ENCODE measurements around the gene IGFLR1. TPM values are rescaled to one million over a fixed set of nuclear protein-coding genes. Genes with fewer than 3 reads are reported as not detected.

IGFLR1 gene
- total RNA-seq, 6 experiments from 2014 or later = 0.76 to 2.8 (median 1.4) TPM

DNA sequence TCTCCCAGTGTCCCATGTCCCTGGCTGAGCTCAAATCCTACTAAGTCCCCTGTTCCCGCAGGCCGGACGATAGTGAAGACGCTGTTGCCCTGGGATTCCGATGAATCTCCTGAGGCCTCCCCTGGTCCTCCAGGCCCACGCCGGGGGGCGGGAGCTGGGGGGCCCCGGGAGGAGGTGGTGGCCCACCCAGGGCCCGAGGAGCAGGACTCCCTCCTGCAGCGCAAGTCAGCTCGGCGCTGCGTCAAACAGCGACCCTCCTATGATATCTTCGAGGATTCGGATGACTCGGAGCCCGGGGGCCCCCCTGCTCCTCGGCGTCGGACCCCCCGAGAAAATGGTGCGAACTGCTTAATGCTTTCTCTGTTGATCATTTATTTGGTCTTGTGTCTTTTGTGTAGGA lies 18.6 kb downstream of the IGFLR1 start:
- H3K27ac Mint-ChIP-seq = no peak overlapping the region
- peaks cover 8% of the 10 kb centered on the region; the same call in 1 of the 2 replicates for H3K36me3 Mint-ChIP-seq (ENCODE audit: low read depth)
- peaks cover 9% of the 10 kb centered on the region for H3K4me1 Mint-ChIP-seq (ENCODE audit: low read depth)
- TF ChIP-seq, protein P1, sequence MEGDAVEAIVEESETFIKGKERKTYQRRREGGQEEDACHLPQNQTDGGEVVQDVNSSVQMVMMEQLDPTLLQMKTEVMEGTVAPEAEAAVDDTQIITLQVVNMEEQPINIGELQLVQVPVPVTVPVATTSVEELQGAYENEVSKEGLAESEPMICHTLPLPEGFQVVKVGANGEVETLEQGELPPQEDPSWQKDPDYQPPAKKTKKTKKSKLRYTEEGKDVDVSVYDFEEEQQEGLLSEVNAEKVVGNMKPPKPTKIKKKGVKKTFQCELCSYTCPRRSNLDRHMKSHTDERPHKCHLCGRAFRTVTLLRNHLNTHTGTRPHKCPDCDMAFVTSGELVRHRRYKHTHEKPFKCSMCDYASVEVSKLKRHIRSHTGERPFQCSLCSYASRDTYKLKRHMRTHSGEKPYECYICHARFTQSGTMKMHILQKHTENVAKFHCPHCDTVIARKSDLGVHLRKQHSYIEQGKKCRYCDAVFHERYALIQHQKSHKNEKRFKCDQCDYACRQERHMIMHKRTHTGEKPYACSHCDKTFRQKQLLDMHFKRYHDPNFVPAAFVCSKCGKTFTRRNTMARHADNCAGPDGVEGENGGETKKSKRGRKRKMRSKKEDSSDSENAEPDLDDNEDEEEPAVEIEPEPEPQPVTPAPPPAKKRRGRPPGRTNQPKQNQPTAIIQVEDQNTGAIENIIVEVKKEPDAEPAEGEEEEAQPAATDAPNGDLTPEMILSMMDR (IDR thresholded peaks at IDR 0.05) = no peak
- DNase-seq = no peak
- no peak overlapping the region for H3K4me3 Mint-ChIP-seq
- peaks cover 2% of the 10 kb centered on the region; the same call in 1 of the 2 replicates for H3K27me3 Mint-ChIP-seq (ENCODE audit: insufficient read depth)
- H3K9me3 Mint-ChIP-seq = no peaks in the 10 kb centered on the region

DNA sequence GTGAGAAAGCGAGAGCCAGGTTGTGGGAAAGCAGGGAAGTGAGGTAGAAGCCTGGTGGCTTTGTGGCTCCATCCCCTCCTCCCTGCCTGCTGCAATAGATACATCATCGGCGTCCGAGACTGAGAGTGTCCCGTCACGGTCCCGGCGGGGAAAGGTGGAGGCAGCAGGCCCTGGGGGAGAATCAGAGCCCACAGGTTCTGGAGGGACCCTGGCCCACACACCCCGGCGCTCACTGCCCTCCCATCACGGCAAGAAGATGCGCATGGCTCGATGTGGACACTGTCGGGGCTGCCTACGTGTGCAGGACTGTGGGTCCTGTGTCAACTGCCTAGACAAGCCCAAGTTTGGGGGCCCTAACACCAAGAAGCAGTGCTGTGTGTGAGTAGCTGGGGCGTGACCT lies 19.4 kb downstream of the IGFLR1 start:
- TF ChIP-seq, protein P1 (IDR thresholded peaks at IDR 0.05) = no peak
- H3K27me3 Mint-ChIP-seq (ENCODE audit: insufficient read depth) = peaks cover 2% of the 10 kb centered on the region; the same call in 1 of the 2 replicates
- peak overlapping the region; percentile 49; the same call in 1 of the 2 replicates for H3K27ac Mint-ChIP-seq
- no peak for DNase-seq
- H3K36me3 Mint-ChIP-seq (ENCODE audit: low read depth) = peaks cover 8% of the 10 kb centered on the region; the same call in 1 of the 2 replicates
- no peaks in the 10 kb centered on the region for H3K9me3 Mint-ChIP-seq
- H3K4me3 Mint-ChIP-seq = no peak overlapping the region
- peaks cover 9% of the 10 kb centered on the region for H3K4me1 Mint-ChIP-seq (ENCODE audit: low read depth)

DNA sequence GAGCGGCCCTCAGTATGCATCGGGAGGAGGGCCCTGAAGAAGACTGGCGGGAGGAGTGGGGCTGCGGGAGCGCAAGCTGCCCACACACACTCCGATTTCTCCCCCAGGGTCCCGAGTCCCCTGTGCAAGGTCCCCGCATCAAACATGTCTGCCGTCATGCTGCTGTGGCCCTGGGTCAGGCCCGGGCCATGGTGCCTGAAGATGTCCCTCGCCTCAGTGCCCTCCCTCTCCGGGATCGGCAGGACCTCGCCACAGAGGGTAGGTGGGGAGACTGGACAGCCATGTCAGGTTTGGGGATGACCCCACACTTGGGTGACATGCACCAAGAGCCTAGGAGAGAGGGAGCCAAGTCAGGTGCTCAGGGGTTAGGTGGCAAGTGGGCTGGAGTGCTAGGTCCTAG lies 19.8 kb downstream of the IGFLR1 start:
- Mint-ChIP-seq H3K27ac (no peak overlapping the region), H3K4me3 (no peak overlapping the region), H3K4me1 (ENCODE audit: low read depth) (peaks cover 9% of the 10 kb centered on the region), H3K27me3 (ENCODE audit: insufficient read depth) (peaks cover 2% of the 10 kb centered on the region; the same call in 1 of the 2 replicates), H3K9me3 (no peaks in the 10 kb centered on the region), H3K36me3 (ENCODE audit: low read depth) (peaks cover 8% of the 10 kb centered on the region; the same call in 1 of the 2 replicates)
- DNase-seq = no peak
- TF ChIP-seq, protein P1 (IDR thresholded peaks at IDR 0.05) = no peak

DNA sequence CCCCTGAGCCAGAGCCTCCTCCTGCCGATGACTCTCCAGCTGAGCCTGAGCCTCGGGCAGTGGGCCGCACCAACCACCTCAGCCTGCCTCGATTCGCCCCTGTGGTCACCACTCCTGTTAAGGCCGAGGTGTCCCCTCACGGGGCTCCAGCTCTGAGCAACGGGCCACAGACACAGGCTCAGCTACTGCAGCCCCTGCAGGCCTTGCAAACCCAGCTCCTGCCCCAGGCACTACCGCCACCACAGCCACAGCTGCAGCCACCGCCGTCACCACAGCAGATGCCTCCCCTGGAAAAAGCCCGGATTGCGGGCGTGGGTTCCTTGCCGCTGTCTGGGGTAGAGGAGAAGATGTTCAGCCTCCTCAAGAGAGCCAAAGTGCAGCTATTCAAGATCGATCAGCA lies 20.9 kb downstream of the IGFLR1 start:
- H3K27ac Mint-ChIP-seq = no peak overlapping the region
- H3K4me1 Mint-ChIP-seq (ENCODE audit: low read depth) = peaks cover 14% of the 10 kb centered on the region
- TF ChIP-seq, protein P1 (IDR thresholded peaks at IDR 0.05) = no peak
- H3K4me3 Mint-ChIP-seq = no peak overlapping the region
- H3K27me3 Mint-ChIP-seq (ENCODE audit: insufficient read depth) = peaks cover 3% of the 10 kb centered on the region
- DNase-seq = no peak
- no peaks in the 10 kb centered on the region for H3K9me3 Mint-ChIP-seq
- H3K36me3 Mint-ChIP-seq (ENCODE audit: low read depth) = peaks cover 8% of the 10 kb centered on the region; the same call in 1 of the 2 replicates

DNA sequence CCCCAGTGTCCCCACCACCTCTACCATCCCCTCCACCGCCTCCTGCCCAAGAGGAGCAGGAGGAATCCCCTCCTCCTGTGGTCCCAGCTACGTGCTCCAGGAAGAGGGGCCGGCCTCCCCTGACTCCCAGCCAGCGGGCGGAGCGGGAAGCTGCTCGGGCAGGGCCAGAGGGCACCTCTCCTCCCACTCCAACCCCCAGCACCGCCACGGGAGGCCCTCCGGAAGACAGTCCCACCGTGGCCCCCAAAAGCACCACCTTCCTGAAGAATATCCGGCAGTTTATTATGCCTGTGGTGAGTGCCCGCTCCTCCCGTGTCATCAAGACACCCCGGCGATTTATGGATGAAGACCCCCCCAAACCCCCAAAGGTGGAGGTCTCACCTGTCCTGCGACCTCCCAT lies 21.6 kb downstream of the IGFLR1 start:
- H3K4me3 Mint-ChIP-seq = no peak overlapping the region
- H3K36me3 Mint-ChIP-seq (ENCODE audit: low read depth) = peaks cover 8% of the 10 kb centered on the region; the same call in 1 of the 2 replicates
- no peaks in the 10 kb centered on the region for H3K9me3 Mint-ChIP-seq
- H3K27ac Mint-ChIP-seq = no peak overlapping the region
- H3K27me3 Mint-ChIP-seq (ENCODE audit: insufficient read depth) = peaks cover 3% of the 10 kb centered on the region
- TF ChIP-seq, protein P1 (IDR thresholded peaks at IDR 0.05) = no peak
- peaks cover 21% of the 10 kb centered on the region for H3K4me1 Mint-ChIP-seq (ENCODE audit: low read depth)
- no peak for DNase-seq
